Measurements from ENCODE around the gene MAP1S.

Gene MAP1S

GRCh38 chr19:17739121-17739875 lies 20.0 kb downstream of the MAP1S start:
- no peak for DNase-seq (ENCODE audit: low read depth in 2 of 2)

GRCh38 chr19:17741456-17741855 lies 22.2 kb downstream of the MAP1S start:
- DNase-seq (ENCODE audit: low read depth in 2 of 2): no peak

- DNase-seq (ENCODE audit: low read depth in 2 of 2): no peak
These were observed 24.7 kb downstream of the MAP1S start for GRCh38 chr19:17743874-17744580.

DNA sequence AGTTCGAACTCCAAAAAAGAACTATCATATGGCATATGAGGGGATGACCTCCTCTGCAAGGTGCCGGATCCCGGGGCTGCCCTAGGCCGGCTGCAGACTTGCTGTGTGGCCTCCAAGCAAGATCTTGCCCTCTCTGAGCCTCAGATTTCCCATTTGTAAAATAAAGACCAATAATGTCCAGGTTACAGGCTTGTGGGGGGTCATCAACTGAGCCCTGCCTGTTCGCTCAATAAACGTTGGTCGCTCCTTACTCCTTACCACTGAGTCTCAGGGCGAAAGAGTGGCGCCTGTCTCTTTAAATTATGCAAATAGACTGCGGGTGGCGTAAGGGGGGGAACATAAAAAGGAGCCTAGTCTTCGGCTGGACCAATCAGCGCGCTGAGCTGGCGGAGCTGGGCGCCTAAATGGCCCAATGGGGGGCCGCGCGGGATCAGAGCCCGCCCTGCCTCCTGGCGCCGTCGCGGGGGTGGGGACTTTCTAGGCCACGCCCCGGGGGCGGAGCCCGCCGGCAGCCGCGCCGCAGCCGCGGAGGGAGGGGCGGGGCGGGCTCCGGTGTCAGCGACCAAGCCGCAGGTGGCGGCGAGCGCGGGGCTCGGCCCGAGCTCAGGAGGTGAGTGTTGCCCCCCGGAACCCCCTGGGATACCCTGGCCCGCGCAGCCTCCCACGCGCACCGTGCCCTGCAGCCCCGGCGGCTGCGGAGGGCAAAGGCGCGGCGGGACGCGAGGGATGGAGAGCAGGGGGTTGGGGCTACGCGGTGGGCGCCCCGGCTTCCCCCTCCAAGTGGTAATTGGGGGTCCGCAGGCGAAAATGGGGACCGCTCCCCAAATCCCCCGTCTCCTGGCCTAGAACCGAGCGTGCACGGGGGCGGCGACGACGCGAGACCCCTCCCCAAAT lies 28.2 kb downstream of the MAP1S start:
- peak; percentile 86 to 87 for DNase-seq (ENCODE audit: low read depth in 2 of 2)

DNA sequence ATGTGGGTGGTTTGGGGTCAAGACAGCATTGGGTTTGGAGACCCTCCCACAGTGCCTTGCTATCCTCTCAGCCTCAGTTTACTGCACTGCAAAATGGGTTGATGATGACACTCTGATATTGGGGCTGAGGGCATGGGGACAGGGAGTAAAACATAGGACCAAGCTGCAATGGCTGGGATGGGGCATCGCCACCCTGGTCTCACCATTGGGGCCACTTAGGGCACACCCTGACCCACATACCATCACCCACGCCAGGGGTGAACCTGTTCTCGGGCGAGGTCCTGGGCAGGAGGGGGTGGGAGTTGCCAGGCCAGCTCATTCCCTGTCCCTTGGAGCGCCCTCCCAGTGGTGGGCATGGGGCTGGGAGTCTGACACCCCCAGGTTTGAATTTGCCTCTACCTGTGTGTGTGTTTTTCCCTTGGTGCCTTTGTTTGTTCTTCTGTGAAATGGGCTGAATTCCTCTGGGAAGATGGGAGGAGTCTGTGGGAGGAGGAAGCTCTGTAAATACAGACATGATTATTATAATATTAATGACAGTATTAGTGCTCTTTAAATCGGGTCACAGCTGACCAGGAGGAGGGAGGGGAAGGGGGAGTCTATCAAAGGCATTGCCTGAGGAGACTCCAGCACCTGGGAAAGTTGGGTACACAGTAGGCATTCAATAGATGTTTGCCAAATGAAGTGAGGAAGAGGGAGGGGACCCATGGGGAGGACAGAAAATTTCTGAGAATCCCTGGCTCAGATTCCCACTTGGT lies 29.8 kb downstream of the MAP1S start:
- no peak for DNase-seq (ENCODE audit: low read depth in 2 of 2)

DNA sequence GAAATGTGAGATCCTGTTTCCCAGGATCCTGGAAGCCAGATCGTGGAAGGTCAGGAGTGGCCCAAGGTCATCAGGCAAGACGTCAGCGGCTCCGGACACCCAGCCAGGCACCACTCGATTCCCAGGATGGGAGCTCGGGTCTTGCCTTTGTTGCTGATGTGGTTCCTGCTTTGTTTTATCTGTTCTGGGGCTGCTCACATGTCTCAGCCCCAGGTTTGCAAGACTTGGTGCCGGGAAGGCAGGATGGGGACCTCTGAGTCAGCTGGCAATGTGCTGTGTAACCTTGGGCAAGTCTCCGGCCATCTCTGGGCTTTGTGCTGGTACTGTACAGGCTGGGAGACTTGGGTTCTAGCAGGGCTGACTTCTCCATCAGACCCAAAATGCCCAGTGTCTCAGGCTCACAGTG lies 30.6 kb downstream of the MAP1S start:
- DNase-seq (ENCODE audit: low read depth in 2 of 2): no peak

GRCh38 chr19:17751103-17751911 lies 32.0 kb downstream of the MAP1S start, which contains the start of gene FCHO1:
TSS of gene FCHO1 (plus strand) at chr19:17751477. CDS start at chr19:17755165, 3,688 bp downstream.
- DNase-seq (ENCODE audit: low read depth in 2 of 2): peak; percentile 69 to 71

GRCh38 chr19:17751912-17752273 lies 32.6 kb downstream of the MAP1S start:
- no peak for DNase-seq (ENCODE audit: low read depth in 2 of 2)

- DNase-seq (ENCODE audit: low read depth in 2 of 2): no peak
These were observed 33.8 kb downstream of the MAP1S start for GRCh38 chr19:17752865-17753639.

- no peak for DNase-seq (ENCODE audit: low read depth in 2 of 2)
These were observed 34.7 kb downstream of the MAP1S start for GRCh38 chr19:17753976-17754375.

DNA sequence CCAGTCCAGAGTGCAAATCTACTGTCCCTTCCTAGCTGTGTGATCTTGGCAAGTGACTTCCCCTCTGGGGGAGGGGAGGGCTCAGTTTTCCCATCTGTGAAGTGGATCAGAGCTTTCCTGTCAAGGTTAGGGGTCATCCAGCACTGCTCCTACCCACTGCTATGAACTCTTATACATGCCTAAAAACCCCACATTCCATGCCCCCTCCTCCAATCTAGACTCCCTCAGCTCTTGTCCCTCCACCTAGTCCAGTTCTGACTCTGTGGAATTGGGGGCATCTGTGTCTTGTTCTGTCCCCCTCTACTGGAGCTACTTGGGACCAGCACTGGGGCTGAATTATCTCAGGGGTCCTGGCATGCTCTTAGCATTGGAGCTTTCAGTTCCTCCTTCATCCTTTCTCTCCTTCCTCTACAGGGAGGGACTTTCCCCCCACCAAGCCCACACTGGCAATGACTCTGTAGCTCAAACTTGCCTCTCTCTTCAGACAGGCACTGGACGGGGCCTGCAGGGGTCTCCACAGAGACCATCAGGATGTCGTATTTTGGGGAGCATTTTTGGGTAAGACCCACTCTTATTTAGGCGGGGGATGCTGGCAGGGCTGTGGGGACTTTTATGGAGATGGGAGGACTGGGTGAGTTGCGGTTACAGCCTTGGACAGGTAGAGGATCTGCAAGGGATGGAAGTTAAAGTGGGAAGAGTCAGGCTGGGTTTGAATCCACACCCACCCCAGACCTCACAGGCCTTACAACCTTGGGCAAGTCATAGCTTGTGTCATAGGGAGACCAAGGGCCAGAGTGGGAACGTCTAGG lies 35.6 kb downstream of the MAP1S start:
- DNase-seq (ENCODE audit: low read depth in 2 of 2): no peak

- DNase-seq (ENCODE audit: low read depth in 2 of 2): no peak
These were observed 36.2 kb downstream of the MAP1S start for GRCh38 chr19:17755443-17755890.

DNA sequence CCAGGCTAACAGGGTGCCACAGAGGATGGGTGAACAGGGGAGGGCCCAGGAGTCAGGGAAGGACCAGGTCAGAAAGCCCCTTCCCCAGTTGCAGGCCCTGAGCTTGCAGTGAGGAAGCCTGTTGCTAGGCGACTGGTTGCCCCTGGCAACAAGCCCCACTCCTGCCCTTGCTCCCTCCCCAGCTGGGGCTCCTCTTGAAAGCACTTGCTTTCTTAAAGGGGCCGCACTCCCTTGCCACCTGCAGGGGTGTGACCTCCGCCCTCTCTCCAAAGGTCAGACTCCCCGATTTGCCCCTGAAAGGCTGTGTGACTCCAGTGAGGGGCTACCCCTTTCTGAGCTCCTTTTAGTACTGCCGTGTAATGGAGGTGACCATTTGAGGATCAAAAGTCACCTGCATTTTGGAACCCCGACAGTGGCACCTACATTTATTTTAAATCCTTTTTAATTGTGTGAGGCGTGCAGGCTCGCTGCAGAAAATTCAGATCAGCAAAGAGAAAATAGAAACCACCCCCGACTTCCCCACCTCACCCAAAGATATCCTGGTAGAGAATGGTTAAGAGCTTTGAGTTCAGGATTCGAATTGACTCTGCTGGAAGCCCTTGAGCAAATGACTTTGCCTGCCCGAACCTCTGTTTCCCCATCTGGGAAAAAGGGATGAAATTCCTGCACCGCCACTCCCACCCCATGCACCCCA lies 36.8 kb downstream of the MAP1S start:
- DNase-seq (ENCODE audit: low read depth in 2 of 2): no peak

DNA sequence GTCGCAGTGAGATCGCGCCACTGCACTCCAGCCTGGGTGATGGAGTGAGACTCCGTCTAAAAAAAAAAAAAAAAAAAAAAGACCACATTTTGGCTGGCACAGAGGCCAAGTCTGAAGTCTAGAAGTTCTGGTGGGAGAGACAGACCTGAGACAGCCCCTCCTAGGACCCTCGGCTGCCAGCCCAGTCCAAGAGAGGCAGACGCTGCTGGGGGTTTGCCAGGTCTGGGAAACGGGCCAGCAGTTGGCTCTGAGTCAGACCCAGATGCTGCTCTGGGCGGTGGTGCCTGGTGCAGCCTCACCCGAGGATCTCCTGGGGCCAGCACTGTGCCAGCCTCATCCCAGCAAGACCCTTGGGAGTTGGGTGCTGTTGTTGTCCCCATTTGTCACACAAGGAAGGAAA lies 37.8 kb downstream of the MAP1S start:
- no peak for DNase-seq (ENCODE audit: low read depth in 2 of 2)

DNA sequence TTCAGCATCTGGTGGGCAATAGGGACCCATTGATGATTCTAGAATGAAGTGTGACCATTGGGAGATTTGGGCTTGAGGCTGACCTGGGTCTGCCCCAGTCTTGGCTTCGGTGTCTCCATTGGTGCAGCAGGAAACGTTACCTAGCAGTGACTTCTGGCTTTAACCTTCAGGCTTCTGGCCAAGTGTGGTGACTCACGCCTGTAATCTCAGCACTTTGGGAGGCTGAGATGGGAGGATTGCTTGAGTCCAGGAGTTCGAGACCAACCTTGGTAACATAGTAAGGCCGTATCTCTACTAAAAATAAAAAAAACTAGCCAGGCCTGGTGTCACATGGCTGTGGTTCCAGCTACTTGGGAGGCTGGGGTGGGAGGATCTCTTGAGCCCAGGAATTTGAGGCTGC lies 39.2 kb downstream of the MAP1S start:
- no peak for DNase-seq (ENCODE audit: low read depth in 2 of 2)

- DNase-seq (ENCODE audit: low read depth in 2 of 2): no peak
These were observed 41.9 kb downstream of the MAP1S start for GRCh38 chr19:17761148-17761547.

DNA sequence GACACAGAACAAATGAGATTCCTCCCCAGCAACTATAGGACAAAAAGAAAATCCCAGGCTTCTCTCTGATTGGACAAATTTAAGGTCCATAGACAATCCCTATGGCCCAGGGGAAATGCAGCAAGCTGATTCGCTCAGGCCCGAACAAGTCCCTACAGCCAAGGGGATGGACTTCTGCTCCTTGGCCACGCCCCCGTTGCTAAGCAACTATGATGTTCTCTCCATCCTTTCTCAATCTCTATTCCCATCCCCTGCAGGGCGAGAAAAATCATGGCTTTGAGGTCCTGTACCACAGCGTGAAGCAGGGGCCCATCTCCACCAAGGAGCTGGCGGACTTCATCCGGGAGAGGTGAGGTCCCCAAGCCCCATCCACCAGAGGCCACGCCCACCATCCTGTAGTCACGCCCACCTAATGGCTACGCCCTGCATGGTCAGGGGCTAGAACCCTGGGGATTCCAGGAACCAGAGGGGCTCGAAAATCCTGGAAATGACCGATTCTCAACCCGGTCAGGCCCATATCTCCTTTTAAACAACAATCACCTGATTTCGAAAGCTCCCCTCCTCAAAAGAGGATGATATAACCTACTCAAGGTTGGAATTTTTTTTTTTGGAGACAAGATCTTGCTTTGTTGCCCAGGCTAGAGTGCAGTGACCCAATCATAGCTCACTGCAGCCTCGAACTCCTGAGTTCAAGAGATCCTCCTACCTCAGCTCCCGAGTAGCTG lies 43.4 kb downstream of the MAP1S start:
- no peak for DNase-seq (ENCODE audit: low read depth in 2 of 2)

DNA sequence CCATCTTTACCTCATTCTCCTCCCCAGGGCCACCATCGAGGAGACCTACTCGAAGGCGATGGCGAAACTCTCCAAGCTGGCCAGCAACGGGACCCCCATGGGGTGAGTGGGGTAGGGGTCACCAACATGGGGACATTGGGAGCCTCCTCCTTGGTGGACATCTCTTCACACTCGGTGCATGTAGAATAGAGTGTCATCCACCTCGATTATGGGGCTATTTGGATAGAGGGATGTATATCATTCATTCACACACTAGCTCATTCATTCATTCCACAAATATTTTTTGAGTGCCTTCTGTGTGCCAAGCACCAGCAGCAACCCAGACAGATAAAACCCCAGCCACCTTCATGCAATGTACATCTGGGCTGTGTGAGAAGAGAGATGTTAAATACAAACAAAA lies 45.1 kb downstream of the MAP1S start:
- no peak for DNase-seq (ENCODE audit: low read depth in 2 of 2)

All from stimulated activated CD8-positive, alpha-beta memory T cell treated with anti-CD3 and anti-CD28 coated beads, Interleukin-7, amount 100 ng/mL, for 1 hour (primary cell).